GM18870 (cell line): ENCODE data around the gene SUSD1.
"Not testable (repeated sequence)": the region's sequence is repeated elsewhere in the genome, so short reads cannot be mapped to it uniquely, and the experiment has no call there.

Experiments
- ATAC-seq: cut with Tn5 transposase; IDR thresholded peaks from one replicate; pipeline ENCODE4 v1.9.1; 2021; ENCODE audit warnings: moderate library complexity; ENCODE audit not compliant: unreplicated experiment

Gene SUSD1

GRCh38 chr9:112104401-112104800 lies 70.7 kb downstream of the SUSD1 start:
- ATAC-seq: no peak

- ATAC-seq: no peak
Measured at GRCh38 chr9:112103405-112103804, 71.7 kb downstream of the SUSD1 start.

GRCh38 chr9:112097712-112098688 lies 77.1 kb downstream of the SUSD1 start:
- ATAC-seq: no peak

- no peak for ATAC-seq
Measured at GRCh38 chr9:112094948-112095681, 80.0 kb downstream of the SUSD1 start.

GRCh38 chr9:112094241-112094640 lies 80.9 kb downstream of the SUSD1 start:
- no peak for ATAC-seq

- ATAC-seq: no peak
Measured at GRCh38 chr9:112093870-112094216, 81.3 kb downstream of the SUSD1 start.

- no peak for ATAC-seq
Measured at GRCh38 chr9:112093147-112093869, 81.8 kb downstream of the SUSD1 start.

GRCh38 chr9:112091810-112092209 lies 83.3 kb downstream of the SUSD1 start:
- no peak for ATAC-seq

- no peak for ATAC-seq
Measured at GRCh38 chr9:112087506-112087905, 87.6 kb downstream of the SUSD1 start.

GRCh38 chr9:112086627-112087026 lies 88.5 kb downstream of the SUSD1 start:
- no peak for ATAC-seq

- ATAC-seq: no peak
Measured at GRCh38 chr9:112084907-112085306, 90.2 kb downstream of the SUSD1 start.

GRCh38 chr9:112084334-112084733 lies 90.8 kb downstream of the SUSD1 start:
- ATAC-seq: no peak

GRCh38 chr9:112081918-112082729 lies 93.0 kb downstream of the SUSD1 start:
- no peak for ATAC-seq

GRCh38 chr9:112080831-112081542 lies 94.1 kb downstream of the SUSD1 start:
- ATAC-seq: no peak

- ATAC-seq: no peak
Measured at GRCh38 chr9:112078432-112078831, 96.7 kb downstream of the SUSD1 start.

- ATAC-seq: no peak
Measured at GRCh38 chr9:112076814-112077213, 98.3 kb downstream of the SUSD1 start.

- ATAC-seq: no peak
Measured at GRCh38 chr9:112075009-112075378, 100.1 kb downstream of the SUSD1 start.

GRCh38 chr9:112074250-112075008 lies 100.7 kb downstream of the SUSD1 start:
- ATAC-seq: no peak

GRCh38 chr9:112073639-112074173 lies 101.4 kb downstream of the SUSD1 start:
- not testable (repeated sequence) for ATAC-seq
